ENCODE results near the gene GFRA1.

GFRA1 gene

GRCh38 chr10:116160271-116160670 is 112.7 kb downstream of the GFRA1 start:
- no peak for DNase-seq (ENCODE audit: low read depth)

- DNase-seq (ENCODE audit: low read depth), result no peak
Observed at GRCh38 chr10:116159197-116159596, 113.8 kb downstream of the GFRA1 start.

GRCh38 chr10:116158036-116158435 is 115.0 kb downstream of the GFRA1 start:
- DNase-seq (ENCODE audit: low read depth), result no peak

- no peak for DNase-seq (ENCODE audit: low read depth)
Observed at GRCh38 chr10:116157485-116157884, 115.5 kb downstream of the GFRA1 start.

- DNase-seq (ENCODE audit: low read depth), result no peak
Observed at GRCh38 chr10:116156819-116157218, 116.2 kb downstream of the GFRA1 start.

GRCh38 chr10:116155191-116155590 is 117.8 kb downstream of the GFRA1 start:
- no peak for DNase-seq (ENCODE audit: low read depth)

GRCh38 chr10:116154651-116155050 is 118.4 kb downstream of the GFRA1 start:
- no peak for DNase-seq (ENCODE audit: low read depth)

- DNase-seq (ENCODE audit: low read depth), result no peak
Observed at GRCh38 chr10:116151076-116151475, 121.9 kb downstream of the GFRA1 start.

- DNase-seq (ENCODE audit: low read depth), result no peak
Observed at GRCh38 chr10:116150606-116151005, 122.4 kb downstream of the GFRA1 start.

GRCh38 chr10:116147147-116147905 is 125.7 kb downstream of the GFRA1 start:
- no peak for DNase-seq (ENCODE audit: low read depth)

GRCh38 chr10:116146372-116147140 is 126.5 kb downstream of the GFRA1 start:
- DNase-seq (ENCODE audit: low read depth), result peak; percentile 48

- no peak for DNase-seq (ENCODE audit: low read depth)
Observed at GRCh38 chr10:116143673-116144222, 129.3 kb downstream of the GFRA1 start.

GRCh38 chr10:116141855-116142254 is 131.2 kb downstream of the GFRA1 start:
- no peak for DNase-seq (ENCODE audit: low read depth)

- no peak for DNase-seq (ENCODE audit: low read depth)
Observed at GRCh38 chr10:116141246-116141645, 131.8 kb downstream of the GFRA1 start.

GRCh38 chr10:116139886-116140285 is 133.1 kb downstream of the GFRA1 start:
- no peak for DNase-seq (ENCODE audit: low read depth)

GRCh38 chr10:116138897-116139296 is 134.1 kb downstream of the GFRA1 start:
- no peak for DNase-seq (ENCODE audit: low read depth)

- DNase-seq (ENCODE audit: low read depth), result no peak
Observed at GRCh38 chr10:116136261-116136660, 136.7 kb downstream of the GFRA1 start.

- no peak for DNase-seq (ENCODE audit: low read depth)
Observed at GRCh38 chr10:116134322-116134721, 138.7 kb downstream of the GFRA1 start.

GRCh38 chr10:116133634-116134033 is 139.4 kb downstream of the GFRA1 start:
- no peak for DNase-seq (ENCODE audit: low read depth)

- DNase-seq (ENCODE audit: low read depth), result no peak
Observed at GRCh38 chr10:116132780-116133399, 140.1 kb downstream of the GFRA1 start.

GRCh38 chr10:116130006-116130405 is 143.0 kb downstream of the GFRA1 start:
- DNase-seq (ENCODE audit: low read depth), result no peak

- DNase-seq (ENCODE audit: low read depth), result no peak
Observed at GRCh38 chr10:116126954-116127695, 145.9 kb downstream of the GFRA1 start.

All from stromal cell of bone marrow (primary cell).